ENCODE measurements around the gene KLK5. TPM values are rescaled to one million over a fixed set of nuclear protein-coding genes. Genes with fewer than 3 reads are reported as not detected.

Gene KLK5
- total RNA-seq, 1 donor from 2014 or later = not detected

DNA sequence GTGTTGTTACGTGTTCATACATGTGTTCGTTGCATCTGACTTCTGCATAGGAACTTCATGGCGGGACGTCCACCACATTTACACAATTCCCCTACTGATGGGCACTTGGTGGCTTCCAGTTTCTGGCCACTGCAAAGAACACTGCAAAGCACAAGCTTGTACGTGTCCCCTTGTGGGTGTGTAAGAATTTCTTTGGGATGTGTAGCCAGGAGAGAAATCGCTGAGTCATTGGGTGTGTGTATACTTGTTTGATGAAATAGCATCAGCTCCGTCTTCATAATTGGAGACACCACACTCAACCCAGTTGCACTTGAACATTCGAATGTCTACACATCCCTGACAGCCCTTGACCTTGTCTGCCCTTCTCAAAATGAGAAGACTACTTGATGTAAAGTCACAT, 19.2 kb downstream of the KLK5 start:
- Histone ChIP-seq H3K4me3 (no peak overlapping the region), H3K9ac (no peak overlapping the region), H3F3A (ENCODE audit: low read depth) (peaks cover 5% of the 10 kb centered on the region), H3K79me2 (ENCODE audit: low read depth) (no peaks in the 10 kb centered on the region), H3K9me3 (ENCODE audit: low read depth) (no peaks in the 10 kb centered on the region), H2AFZ (replicated peaks) (no peak overlapping the region), H3K4me2 (no peak overlapping the region), H3K27ac (no peak overlapping the region), H3K4me1 (no peaks in the 10 kb centered on the region), H3K36me3 (no peaks in the 10 kb centered on the region), H4K20me1 (ENCODE audit: low read depth) (no peaks in the 10 kb centered on the region), H3K27me3 (peaks cover 22% of the 10 kb centered on the region)
- Mint-ChIP-seq H3K9me3 (peaks cover 2% of the 10 kb centered on the region), H3K27ac (no peak overlapping the region), H3K27me3 (ENCODE audit: insufficient read depth, low read depth) (peaks cover 10% of the 10 kb centered on the region), H3K4me3 (no peak overlapping the region), H3K4me1 (peaks cover 4% of the 10 kb centered on the region), H3K36me3 (no peaks in the 10 kb centered on the region)
- DNase-seq (ENCODE audit: low spot score) = no peak
- TF ChIP-seq EZH2phosphoT487 (IDR thresholded peaks at IDR 0.05) (no peak), EZH2 (IDR thresholded peaks at IDR 0.05) (no peak)
- TF ChIP-seq, protein P1, sequence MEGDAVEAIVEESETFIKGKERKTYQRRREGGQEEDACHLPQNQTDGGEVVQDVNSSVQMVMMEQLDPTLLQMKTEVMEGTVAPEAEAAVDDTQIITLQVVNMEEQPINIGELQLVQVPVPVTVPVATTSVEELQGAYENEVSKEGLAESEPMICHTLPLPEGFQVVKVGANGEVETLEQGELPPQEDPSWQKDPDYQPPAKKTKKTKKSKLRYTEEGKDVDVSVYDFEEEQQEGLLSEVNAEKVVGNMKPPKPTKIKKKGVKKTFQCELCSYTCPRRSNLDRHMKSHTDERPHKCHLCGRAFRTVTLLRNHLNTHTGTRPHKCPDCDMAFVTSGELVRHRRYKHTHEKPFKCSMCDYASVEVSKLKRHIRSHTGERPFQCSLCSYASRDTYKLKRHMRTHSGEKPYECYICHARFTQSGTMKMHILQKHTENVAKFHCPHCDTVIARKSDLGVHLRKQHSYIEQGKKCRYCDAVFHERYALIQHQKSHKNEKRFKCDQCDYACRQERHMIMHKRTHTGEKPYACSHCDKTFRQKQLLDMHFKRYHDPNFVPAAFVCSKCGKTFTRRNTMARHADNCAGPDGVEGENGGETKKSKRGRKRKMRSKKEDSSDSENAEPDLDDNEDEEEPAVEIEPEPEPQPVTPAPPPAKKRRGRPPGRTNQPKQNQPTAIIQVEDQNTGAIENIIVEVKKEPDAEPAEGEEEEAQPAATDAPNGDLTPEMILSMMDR (IDR thresholded peaks at IDR 0.05) = no peak

DNA sequence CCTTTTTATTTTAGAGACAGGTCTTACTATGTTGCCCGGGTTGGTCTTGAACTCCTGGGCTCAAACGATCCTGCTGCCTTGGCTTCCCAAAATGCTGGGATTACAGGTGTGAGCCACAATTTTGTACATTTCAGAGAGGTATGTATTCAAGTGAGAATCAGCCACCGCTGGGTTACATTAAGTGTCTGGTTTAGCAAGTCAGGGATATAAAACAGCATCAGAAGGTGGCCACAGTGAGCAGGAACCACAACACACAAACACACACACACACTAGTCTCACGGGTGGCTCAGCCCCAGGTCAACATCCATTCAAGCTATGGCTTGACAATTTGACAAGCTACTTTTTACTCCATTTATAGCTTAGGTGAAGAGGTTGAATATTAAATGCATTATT, 20.2 kb downstream of the KLK5 start:
- no peaks in the 10 kb centered on the region for H3K4me1 ChIP-seq
- H3K36me3 ChIP-seq = no peaks in the 10 kb centered on the region
- no peaks in the 10 kb centered on the region for H4K20me1 ChIP-seq (ENCODE audit: low read depth)
- H3K4me3 Mint-ChIP-seq = no peak overlapping the region
- TF ChIP-seq, protein P1 (IDR thresholded peaks at IDR 0.05) = no peak
- TF ChIP-seq EZH2phosphoT487 (IDR thresholded peaks at IDR 0.05) (no peak), EZH2 (IDR thresholded peaks at IDR 0.05) (no peak)
- peaks cover 5% of the 10 kb centered on the region for H3F3A ChIP-seq (ENCODE audit: low read depth)
- peaks cover 2% of the 10 kb centered on the region for H3K9me3 Mint-ChIP-seq
- peaks cover 4% of the 10 kb centered on the region for H3K4me1 Mint-ChIP-seq
- no peaks in the 10 kb centered on the region for H3K9me3 ChIP-seq (ENCODE audit: low read depth)
- peaks cover 12% of the 10 kb centered on the region for H3K27me3 Mint-ChIP-seq (ENCODE audit: insufficient read depth, low read depth)
- no peak overlapping the region for H3K4me2 ChIP-seq
- no peak overlapping the region for H3K4me3 ChIP-seq
- H2AFZ ChIP-seq (replicated peaks) = no peak overlapping the region
- H3K36me3 Mint-ChIP-seq = no peaks in the 10 kb centered on the region
- DNase-seq (ENCODE audit: low spot score) = no peak
- H3K27me3 ChIP-seq = peaks cover 22% of the 10 kb centered on the region
- H3K27ac ChIP-seq = no peak overlapping the region
- no peak overlapping the region for H3K27ac Mint-ChIP-seq
- H3K79me2 ChIP-seq (ENCODE audit: low read depth) = no peaks in the 10 kb centered on the region
- no peak overlapping the region for H3K9ac ChIP-seq

DNA sequence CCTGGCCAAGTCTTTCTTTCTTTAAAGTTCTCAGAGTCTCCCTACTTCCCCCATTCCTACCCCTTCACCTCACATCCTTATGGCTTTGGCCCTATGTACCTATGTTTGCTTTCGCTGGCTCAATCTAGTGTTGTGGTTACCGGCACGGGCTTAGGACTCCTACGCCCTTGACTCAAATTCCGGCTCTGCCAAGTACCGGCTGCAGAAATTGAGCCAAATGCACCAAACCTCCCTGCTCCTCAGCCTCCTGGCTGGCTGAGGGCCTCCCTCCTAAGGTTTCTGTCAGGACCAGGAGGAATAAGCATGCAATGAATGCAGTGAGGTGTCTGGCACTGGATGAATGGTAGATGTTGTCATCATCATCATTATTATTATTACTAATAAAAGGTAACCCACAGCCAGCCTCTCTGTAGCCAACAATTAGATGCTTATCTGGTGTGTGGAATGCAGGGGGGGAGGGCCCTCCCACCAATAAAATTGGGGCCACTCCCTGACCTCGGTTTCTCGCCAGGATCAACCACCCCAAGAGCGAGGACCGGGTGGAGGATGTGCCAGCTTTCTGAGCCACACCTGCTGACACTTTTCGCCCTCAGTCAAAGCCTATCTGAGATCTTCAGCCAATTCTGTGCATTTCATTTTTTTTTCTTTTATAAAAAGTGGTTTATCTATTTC, 20.7 kb downstream of the KLK5 start:
- Mint-ChIP-seq H3K27ac (no peak overlapping the region), H3K36me3 (no peaks in the 10 kb centered on the region), H3K4me1 (peaks cover 4% of the 10 kb centered on the region), H3K27me3 (ENCODE audit: insufficient read depth, low read depth) (peaks cover 12% of the 10 kb centered on the region), H3K4me3 (no peak overlapping the region), H3K9me3 (peaks cover 2% of the 10 kb centered on the region)
- no peaks in the 10 kb centered on the region for H3K9me3 ChIP-seq (ENCODE audit: low read depth)
- H3K27ac ChIP-seq = no peak overlapping the region
- no peak overlapping the region for H3K9ac ChIP-seq
- H3K4me2 ChIP-seq = no peak overlapping the region
- H2AFZ ChIP-seq (replicated peaks) = no peak overlapping the region
- H3K27me3 ChIP-seq = peaks cover 22% of the 10 kb centered on the region
- no peaks in the 10 kb centered on the region for H4K20me1 ChIP-seq (ENCODE audit: low read depth)
- H3K4me3 ChIP-seq = no peak overlapping the region
- H3F3A ChIP-seq (ENCODE audit: low read depth) = peaks cover 5% of the 10 kb centered on the region
- DNase-seq (ENCODE audit: low spot score) = no peak
- H3K36me3 ChIP-seq = no peaks in the 10 kb centered on the region
- no peaks in the 10 kb centered on the region for H3K79me2 ChIP-seq (ENCODE audit: low read depth)
- TF ChIP-seq EZH2 (IDR thresholded peaks at IDR 0.05) (no peak), EZH2phosphoT487 (IDR thresholded peaks at IDR 0.05) (no peak)
- TF ChIP-seq, protein P1 (IDR thresholded peaks at IDR 0.05) = no peak
- H3K4me1 ChIP-seq = no peaks in the 10 kb centered on the region
